ENCODE measurements around the gene CDH4. TPM values are rescaled to one million over a fixed set of nuclear protein-coding genes. Genes with fewer than 3 reads are reported as not detected.

Gene CDH4
- total RNA-seq, 4 donors from 2014 or later = under 0.01 to 0.56 (median 0.19) TPM; not detected in 1

- no peak for DNase-seq (ENCODE audit: low spot score)
- TF ChIP-seq CTCF (IDR thresholded peaks at IDR 0.05) = no peak
- no peak for ATAC-seq (ENCODE audit: low FRiP score)
These were observed 164.5 kb downstream of the CDH4 start for GRCh38 chr20:61416546-61416945.

GRCh38 chr20:61417221-61417941 lies 165.3 kb downstream of the CDH4 start:
- no peak for ATAC-seq (ENCODE audit: low FRiP score)
- no peak for DNase-seq (ENCODE audit: low spot score)
- no peak for TF ChIP-seq CTCF (IDR thresholded peaks at IDR 0.05)

- ATAC-seq (ENCODE audit: low FRiP score) (no peak), DNase-seq (ENCODE audit: low spot score) (no peak)
- TF ChIP-seq CTCF (IDR thresholded peaks at IDR 0.05) = no peak
These were observed 166.9 kb downstream of the CDH4 start for GRCh38 chr20:61419010-61419409.

GRCh38 chr20:61419501-61419900 lies 167.4 kb downstream of the CDH4 start:
- TF ChIP-seq CTCF (IDR thresholded peaks at IDR 0.05) = no peak
- DNase-seq (ENCODE audit: low spot score) (no peak), ATAC-seq (ENCODE audit: low FRiP score) (no peak)

- DNase-seq (ENCODE audit: low spot score) = no peak
- no peak for ATAC-seq (ENCODE audit: low FRiP score)
- no peak for TF ChIP-seq CTCF (IDR thresholded peaks at IDR 0.05)
These were observed 168.0 kb downstream of the CDH4 start for GRCh38 chr20:61420056-61420455.

- ATAC-seq (ENCODE audit: low FRiP score) (no peak), DNase-seq (ENCODE audit: low spot score) (no peak)
- no peak for TF ChIP-seq CTCF (IDR thresholded peaks at IDR 0.05)
These were observed 168.7 kb downstream of the CDH4 start for GRCh38 chr20:61420781-61421180.
